GM23248 (cell line): ENCODE data around the gene MTMR2.

ENCODE experiments used
- EZH2 ChIP-seq: fragments of 200-600 bp; sonication (generic); IDR thresholded peaks from 2 replicates; pipeline ENCODE4 v1.6.1; 2018; ENCODE audit warnings: antibody characterized with exemption, mild to moderate bottlenecking; ENCODE audit not compliant: insufficient read depth, poor library complexity, severe bottlenecking
- EZH2phosphoT487 ChIP-seq: fragments of 200-600 bp; sonication (generic); IDR thresholded peaks from 2 replicates; pipeline ENCODE4 v1.6.1; 2018; ENCODE audit warnings: antibody characterized with exemption, moderate library complexity, mild to moderate bottlenecking, low read depth; ENCODE audit not compliant: insufficient read depth

- no peak for TF ChIP-seq EZH2
- no peak for TF ChIP-seq EZH2phosphoT487
Measured at GRCh38 chr11:95898782-95899181, 25.1 kb downstream of the MTMR2 start.
